SK-N-SH treated with all-trans-retinoic acid at 6 μM for 48 hours (cell line): Measurements from ENCODE around the gene MARF1.

Experiments
- ATAC-seq: fragments of 200-7000 bp; cut with Tn5 transposase; 3 replicates; pipeline ENCODE4 v1.9.1; 2020; ENCODE audit warnings: mild to moderate bottlenecking, moderate library complexity
- ARNTL ChIP-seq: fragments of 450-650 bp; formaldehyde crosslinking; IDR thresholded peaks from 2 replicates; pipeline ENCODE4 v1.5.0; 2020; ENCODE audit warnings: low read depth, mild to moderate bottlenecking, moderate library complexity, borderline replicate concordance
- BACH2 ChIP-seq: fragments of 250-450 bp; sonication (Bioruptor Pico); IDR thresholded peaks from 2 replicates; pipeline ENCODE4 v1.9.0; 2021; ENCODE audit warnings: mild to moderate bottlenecking, borderline replicate concordance
- CSRNP3 ChIP-seq: fragments of 250-450 bp; sonication (Bioruptor Pico); IDR thresholded peaks from 2 replicates; pipeline ENCODE4 v1.5.1; 2021; ENCODE audit warnings: mild to moderate bottlenecking, moderate library complexity
- POU6F1 ChIP-seq: fragments of 250-450 bp; sonication (Bioruptor Pico); IDR thresholded peaks from 2 replicates; pipeline ENCODE4 v1.8.0; 2021; ENCODE audit warnings: low read depth, mild to moderate bottlenecking, moderate library complexity, borderline replicate concordance
- RARB ChIP-seq: fragments of 250-450 bp; sonication (Bioruptor Pico); IDR thresholded peaks from 2 replicates; pipeline ENCODE4 v1.8.0; 2021; ENCODE audit warnings: mild to moderate bottlenecking, moderate library complexity
- TSHZ2 ChIP-seq: fragments of 250-450 bp; sonication (Bioruptor Pico); IDR thresholded peaks from 2 replicates; pipeline ENCODE4 v1.5.0; 2020; ENCODE audit warnings: mild to moderate bottlenecking, moderate library complexity
- ZC3H10 ChIP-seq: fragments of 250-450 bp; sonication (Bioruptor Pico); IDR thresholded peaks from 2 replicates; pipeline ENCODE4 v1.5.1; 2021; ENCODE audit warnings: mild to moderate bottlenecking, moderate library complexity
- ZNF565 ChIP-seq: fragments of 450-650 bp; formaldehyde crosslinking; conservative IDR thresholded peaks from 2 replicates; pipeline ENCODE4 v1.5.0; 2020; ENCODE audit warnings: low read depth, mild to moderate bottlenecking, moderate library complexity

The MARF1 gene

GRCh38 chr16:15545544-15545943, 97.4 kb downstream of the MARF1 start:
- no peak for TF ChIP-seq CSRNP3 (CRISPR knock-in tag)
- no peak for TF ChIP-seq ZC3H10 (CRISPR knock-in tag)
- no peak for TF ChIP-seq TSHZ2 (CRISPR knock-in tag)
- TF ChIP-seq BACH2, result no peak
- TF ChIP-seq ZNF565 (CRISPR knock-in tag), result no peak
- no peak for TF ChIP-seq ARNTL (CRISPR knock-in tag)
- ATAC-seq, result no peak

- no peak for TF ChIP-seq RARB
- no peak for TF ChIP-seq POU6F1 (CRISPR knock-in tag)
- TF ChIP-seq, all 23 proteins: peak for 0
Measured at GRCh38 chr16:15544405-15544804, 98.5 kb downstream of the MARF1 start.

More at GRCh38 chr16:15544405-15544804, 98.5 kb downstream of the MARF1 start:
- ATAC-seq, result no peak
